GM21737 (cell line): ENCODE data around the gene CDH4.

Source experiments
- ATAC-seq: cut with Tn5 transposase; IDR thresholded peaks from one replicate; pipeline ENCODE4 v1.9.1; 2021; ENCODE audit warnings: mild to moderate bottlenecking, moderate library complexity; ENCODE audit not compliant: unreplicated experiment

CDH4 gene

GRCh38 chr20:61354001-61354390, 101.9 kb downstream of the CDH4 start:
- ATAC-seq: no peak

GRCh38 chr20:61354501-61354900, 102.4 kb downstream of the CDH4 start:
- no peak for ATAC-seq

GRCh38 chr20:61354901-61355495, 102.9 kb downstream of the CDH4 start:
- ATAC-seq: no peak

- ATAC-seq: no peak
Observed at GRCh38 chr20:61355585-61355984, 103.5 kb downstream of the CDH4 start.

GRCh38 chr20:61356196-61356595, 104.1 kb downstream of the CDH4 start:
- no peak for ATAC-seq

GRCh38 chr20:61357119-61357518, 105.1 kb downstream of the CDH4 start:
- ATAC-seq: no peak

GRCh38 chr20:61359254-61359653, 107.2 kb downstream of the CDH4 start:
- no peak for ATAC-seq

GRCh38 chr20:61360296-61360695, 108.2 kb downstream of the CDH4 start:
- no peak for ATAC-seq

GRCh38 chr20:61360940-61361339, 108.9 kb downstream of the CDH4 start:
- no peak for ATAC-seq

GRCh38 chr20:61361501-61361900, 109.4 kb downstream of the CDH4 start:
- ATAC-seq: no peak

- ATAC-seq: no peak
Observed at GRCh38 chr20:61364147-61364546, 112.1 kb downstream of the CDH4 start.

GRCh38 chr20:61366914-61367313, 114.9 kb downstream of the CDH4 start:
- ATAC-seq: no peak

GRCh38 chr20:61369731-61370520, 117.9 kb downstream of the CDH4 start:
- no peak for ATAC-seq

GRCh38 chr20:61370841-61371303, 118.8 kb downstream of the CDH4 start:
- no peak for ATAC-seq

GRCh38 chr20:61371501-61372136, 119.6 kb downstream of the CDH4 start:
- ATAC-seq: no peak

GRCh38 chr20:61372137-61373054, 120.3 kb downstream of the CDH4 start:
- ATAC-seq: no peak

- no peak for ATAC-seq
Observed at GRCh38 chr20:61373055-61373399, 121.0 kb downstream of the CDH4 start.

- no peak for ATAC-seq
Observed at GRCh38 chr20:61373956-61374545, 122.0 kb downstream of the CDH4 start.

- ATAC-seq: no peak
Observed at GRCh38 chr20:61376541-61377240, 124.6 kb downstream of the CDH4 start.
